ENCODE results near the gene TIMP2.

TIMP2 gene

GRCh38 chr17:78935419-78936323 lies 10.5 kb upstream of the TIMP2 start:
- ATAC-seq (replicated peaks; ENCODE audit: extremely low read depth, poor library complexity, severe bottlenecking) (no peak), DNase-seq (ENCODE audit: low spot score in 2 of 2) (no peak)
- Mint-ChIP-seq H3K27ac (ENCODE audit: low read depth) (no peak overlapping the region), H3K4me3 (no peak overlapping the region), H3K27me3 (peaks cover 30% of the 10 kb centered on the region), H3K36me3 (ENCODE audit: insufficient read depth) (peaks cover 3% of the 10 kb centered on the region), H3K9me3 (no peaks in the 10 kb centered on the region), H3K4me1 (peaks cover 10% of the 10 kb centered on the region)

- ATAC-seq (replicated peaks; ENCODE audit: extremely low read depth, poor library complexity, severe bottlenecking) (no peak), DNase-seq (ENCODE audit: low spot score in 2 of 2) (no peak)
- Mint-ChIP-seq H3K4me1 (peaks cover 10% of the 10 kb centered on the region), H3K4me3 (no peak overlapping the region), H3K27ac (ENCODE audit: low read depth) (no peak overlapping the region), H3K27me3 (peaks cover 30% of the 10 kb centered on the region), H3K36me3 (ENCODE audit: insufficient read depth) (peaks cover 3% of the 10 kb centered on the region), H3K9me3 (no peaks in the 10 kb centered on the region)
Measured at GRCh38 chr17:78934681-78935418, 9.7 kb upstream of the TIMP2 start.

- Mint-ChIP-seq H3K36me3 (ENCODE audit: insufficient read depth) (peaks cover 1% of the 10 kb centered on the region), H3K27me3 (peaks cover 31% of the 10 kb centered on the region), H3K4me3 (no peak overlapping the region), H3K9me3 (no peaks in the 10 kb centered on the region), H3K4me1 (peaks cover 10% of the 10 kb centered on the region), H3K27ac (ENCODE audit: low read depth) (no peak overlapping the region)
- ATAC-seq (replicated peaks; ENCODE audit: extremely low read depth, poor library complexity, severe bottlenecking) (no peak), DNase-seq (ENCODE audit: low spot score in 2 of 2) (no peak)
Measured at GRCh38 chr17:78933959-78934568, 8.9 kb upstream of the TIMP2 start.

- Mint-ChIP-seq H3K27me3 (peaks cover 34% of the 10 kb centered on the region), H3K27ac (ENCODE audit: low read depth) (peak overlapping the region; percentile 81), H3K4me3 (no peak overlapping the region), H3K36me3 (ENCODE audit: insufficient read depth) (peaks cover 1% of the 10 kb centered on the region), H3K4me1 (peaks cover 10% of the 10 kb centered on the region), H3K9me3 (no peaks in the 10 kb centered on the region)
- peak; percentile 97 for ATAC-seq (replicated peaks; ENCODE audit: extremely low read depth, poor library complexity, severe bottlenecking)
- DNase-seq (ENCODE audit: low spot score in 2 of 2), result peak in 1 of 2 donors; percentile 31
Measured at GRCh38 chr17:78933025-78933958, 8.1 kb upstream of the TIMP2 start.

- Mint-ChIP-seq H3K9me3 (no peaks in the 10 kb centered on the region), H3K36me3 (ENCODE audit: insufficient read depth) (peaks cover 1% of the 10 kb centered on the region), H3K27me3 (peaks cover 48% of the 10 kb centered on the region), H3K4me1 (peaks cover 10% of the 10 kb centered on the region), H3K27ac (ENCODE audit: low read depth) (no peak overlapping the region), H3K4me3 (no peak overlapping the region)
- no peak for DNase-seq (ENCODE audit: low spot score in 2 of 2)
- no peak for ATAC-seq (replicated peaks; ENCODE audit: extremely low read depth, poor library complexity, severe bottlenecking)
Measured at GRCh38 chr17:78929908-78930775, 5.0 kb upstream of the TIMP2 start.

GRCh38 chr17:78925662-78926555 lies 722 bp upstream of the TIMP2 start:
- DNase-seq (ENCODE audit: low spot score in 2 of 2) (no peak), ATAC-seq (replicated peaks; ENCODE audit: extremely low read depth, poor library complexity, severe bottlenecking) (no peak)
- Mint-ChIP-seq H3K4me1 (peaks cover 5% of the 10 kb centered on the region), H3K9me3 (no peaks in the 10 kb centered on the region), H3K27me3 (peaks cover 61% of the 10 kb centered on the region), H3K4me3 (no peak overlapping the region), H3K36me3 (ENCODE audit: insufficient read depth) (peaks cover under 1% of the 10 kb centered on the region), H3K27ac (ENCODE audit: low read depth) (no peak overlapping the region)

- Mint-ChIP-seq H3K4me1 (peaks cover 5% of the 10 kb centered on the region), H3K27ac (ENCODE audit: low read depth) (no peak overlapping the region), H3K36me3 (ENCODE audit: insufficient read depth) (peaks cover 2% of the 10 kb centered on the region), H3K9me3 (no peaks in the 10 kb centered on the region), H3K4me3 (peak overlapping the region; percentile 71), H3K27me3 (peaks cover 74% of the 10 kb centered on the region)
- no peak for ATAC-seq (replicated peaks; ENCODE audit: extremely low read depth, poor library complexity, severe bottlenecking)
- DNase-seq (ENCODE audit: low spot score in 2 of 2), result no peak
Measured at GRCh38 chr17:78924481-78925151, 571 bp downstream of the TIMP2 start.

- peaks cover 5% of the 10 kb centered on the region for H3K4me1 Mint-ChIP-seq
- H3K4me3 Mint-ChIP-seq, result peak overlapping the region; percentile 71
- DNase-seq (ENCODE audit: low spot score in 2 of 2) (peak in 1 of 2 donors; percentile 12), ATAC-seq (replicated peaks; ENCODE audit: extremely low read depth, poor library complexity, severe bottlenecking) (peak; percentile 53)
- H3K9me3 Mint-ChIP-seq, result no peaks in the 10 kb centered on the region
- peaks cover 71% of the 10 kb centered on the region for H3K27me3 Mint-ChIP-seq
- H3K36me3 Mint-ChIP-seq (ENCODE audit: insufficient read depth), result peaks cover 2% of the 10 kb centered on the region
- no peak overlapping the region for H3K27ac Mint-ChIP-seq (ENCODE audit: low read depth)
Measured at GRCh38 chr17:78923660-78924453, 1.3 kb downstream of the TIMP2 start.

GRCh38 chr17:78922816-78923498 lies 2.2 kb downstream of the TIMP2 start:
- Mint-ChIP-seq H3K36me3 (ENCODE audit: insufficient read depth) (peaks cover 2% of the 10 kb centered on the region), H3K9me3 (no peaks in the 10 kb centered on the region), H3K4me1 (peaks cover 5% of the 10 kb centered on the region), H3K27me3 (peaks cover 71% of the 10 kb centered on the region), H3K27ac (ENCODE audit: low read depth) (no peak overlapping the region), H3K4me3 (peak overlapping the region; percentile 34)
- no peak for ATAC-seq (replicated peaks; ENCODE audit: extremely low read depth, poor library complexity, severe bottlenecking)
- no peak for DNase-seq (ENCODE audit: low spot score in 2 of 2)
